HEK293T (cell line): ENCODE data around the gene TUB.

Experiments used
- CTCF ChIA-PET: fragments of 350-600 bp; formaldehyde crosslinking; extraction: SDS; loops from one replicate; lab custom pipeline; 2021; ENCODE audit warnings: antibody characterized with exemption, inconsistent platforms; lab: Yijun Ruan, JAX
- POLR2A ChIA-PET: fragments of 350-600 bp; formaldehyde crosslinking; extraction: SDS; loops from one replicate; lab custom pipeline; 2020; ENCODE audit warnings: antibody characterized with exemption, inconsistent platforms; lab: Yijun Ruan, JAX
- DNase-seq: peaks from one replicate; pipeline ENCODE4 v3.0.0; 2012; ENCODE audit warnings: mixed read lengths; ENCODE audit errors: extremely low spot score
- ARNT ChIP-seq: fragments of 450-650 bp; IDR thresholded peaks from 2 replicates; pipeline ENCODE4 v1.6.1; 2017; ENCODE audit warnings: mild to moderate bottlenecking
- BHLHE40 ChIP-seq: fragments of 450-650 bp; IDR thresholded peaks from 2 replicates; pipeline ENCODE4 v1.6.1; 2016; ENCODE audit warnings: mild to moderate bottlenecking, moderate library complexity, borderline replicate concordance
- CTBP1 ChIP-seq: fragments of 450-650 bp; IDR thresholded peaks from 2 replicates; pipeline ENCODE4 v1.6.1; 2016; ENCODE audit warnings: borderline replicate concordance
- ELF4 ChIP-seq: fragments of 450-650 bp; IDR thresholded peaks from 2 replicates; pipeline ENCODE4 v1.6.1; 2017; ENCODE audit warnings: antibody characterized with exemption
- FOXA1 ChIP-seq: fragments of 450-650 bp; IDR thresholded peaks from 2 replicates; pipeline ENCODE4 v1.6.1; 2016; ENCODE audit warnings: mild to moderate bottlenecking
- FOXK2 ChIP-seq: fragments of 450-650 bp; IDR thresholded peaks from 2 replicates; pipeline ENCODE4 v1.6.1; 2016; ENCODE audit warnings: mild to moderate bottlenecking
- FOXM1 ChIP-seq: fragments of 450-650 bp; IDR thresholded peaks from 2 replicates; pipeline ENCODE4 v1.6.1; 2017; ENCODE audit warnings: mild to moderate bottlenecking, borderline replicate concordance
- HDGF ChIP-seq: fragments of 450-650 bp; IDR thresholded peaks from 2 replicates; pipeline ENCODE4 v1.6.1; 2017; ENCODE audit warnings: antibody characterized with exemption, borderline replicate concordance
- L3MBTL2 ChIP-seq: fragments of 450-650 bp; conservative IDR thresholded peaks from 2 replicates; pipeline ENCODE4 v1.6.1; 2016; ENCODE audit warnings: mild to moderate bottlenecking
- LEF1 ChIP-seq: fragments of 450-650 bp; IDR thresholded peaks from 2 replicates; pipeline ENCODE4 v1.6.1; 2017; ENCODE audit warnings: mild to moderate bottlenecking, borderline replicate concordance
- NFRKB ChIP-seq: fragments of 450-650 bp; IDR thresholded peaks from 2 replicates; pipeline ENCODE4 v1.6.1; 2016; ENCODE audit warnings: mild to moderate bottlenecking, moderate library complexity
- SP1 ChIP-seq: fragments of 450-650 bp; IDR thresholded peaks from 2 replicates; pipeline ENCODE4 v1.6.1; 2017
- SUZ12 ChIP-seq: fragments of 450-650 bp; IDR thresholded peaks from 2 replicates; pipeline ENCODE4 v1.6.1; 2016; ENCODE audit warnings: mild to moderate bottlenecking
- TARDBP ChIP-seq: fragments of 450-650 bp; IDR thresholded peaks from 2 replicates; pipeline ENCODE4 v1.6.1; 2016
- ZNF384 ChIP-seq: fragments of 450-650 bp; IDR thresholded peaks from 2 replicates; pipeline ENCODE4 v1.6.1; 2016
- TF ChIP-seq, protein P1 (sequence below): fragments of 450-650 bp; IDR thresholded peaks from 2 replicates; pipeline ENCODE4 v1.6.1; 2016

The TUB gene

DNA sequence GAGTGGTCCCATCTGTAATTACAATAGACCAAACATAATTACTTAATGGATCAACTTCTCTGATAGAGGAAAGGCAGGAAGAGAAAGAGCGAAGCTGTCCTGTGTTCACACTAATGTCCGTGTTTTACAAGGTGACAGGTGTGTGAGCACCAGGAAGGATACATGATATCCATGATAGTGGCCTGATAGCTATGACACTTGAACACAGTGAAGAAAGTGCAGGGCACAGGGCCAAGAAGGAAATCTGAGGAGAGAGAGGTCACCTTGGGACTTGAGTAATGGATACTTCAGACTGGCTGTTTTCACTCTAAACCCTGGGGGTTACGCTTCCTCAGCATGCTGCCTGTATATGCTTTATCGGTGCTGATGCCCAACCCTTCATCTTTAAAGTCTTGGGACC lies 29.4 kb downstream of the TUB start:
- DNase-seq: no peak
- no peak for TF ChIP-seq ARNT
- POLR2A ChIA-PET: no interaction called here
- CTCF ChIA-PET: interaction anchor here (1.6 to 3.2 kb wide), 2 partner anchors 11 to 104 kb away, joined by 7 to 12 read pairs; no protein-coding TSS in a partner anchor

DNA sequence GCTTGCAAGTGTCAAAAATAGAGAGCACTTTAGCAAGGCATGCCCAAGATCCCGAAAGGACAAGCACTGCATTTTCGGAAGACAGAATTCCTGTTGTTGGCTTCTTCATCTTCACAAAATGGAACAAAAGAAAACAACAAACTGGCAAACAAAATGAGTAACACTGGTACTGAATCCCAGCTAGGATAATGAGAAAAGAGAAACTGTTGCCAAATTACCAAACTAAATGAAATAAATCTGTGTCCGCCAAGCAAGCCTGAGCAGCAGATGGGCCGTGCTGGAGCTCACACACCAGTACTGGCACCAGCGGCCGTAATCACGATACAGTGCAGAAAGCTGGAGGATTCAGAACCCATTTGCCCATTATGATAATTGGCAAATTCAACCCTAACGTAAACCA lies 30.6 kb downstream of the TUB start:
- no peak for DNase-seq
- TF ChIP-seq TARDBP (no peak), ARNT (no peak), ZNF384 (no peak), NFRKB (no peak), ELF4 (no peak), L3MBTL2 (no peak), SP1 (no peak), FOXK2 (no peak), SUZ12 (no peak), FOXM1 (no peak), HDGF (no peak), BHLHE40 (no peak), CTBP1 (no peak), LEF1 (no peak), FOXA1 (no peak)
- TF ChIP-seq, protein P1, sequence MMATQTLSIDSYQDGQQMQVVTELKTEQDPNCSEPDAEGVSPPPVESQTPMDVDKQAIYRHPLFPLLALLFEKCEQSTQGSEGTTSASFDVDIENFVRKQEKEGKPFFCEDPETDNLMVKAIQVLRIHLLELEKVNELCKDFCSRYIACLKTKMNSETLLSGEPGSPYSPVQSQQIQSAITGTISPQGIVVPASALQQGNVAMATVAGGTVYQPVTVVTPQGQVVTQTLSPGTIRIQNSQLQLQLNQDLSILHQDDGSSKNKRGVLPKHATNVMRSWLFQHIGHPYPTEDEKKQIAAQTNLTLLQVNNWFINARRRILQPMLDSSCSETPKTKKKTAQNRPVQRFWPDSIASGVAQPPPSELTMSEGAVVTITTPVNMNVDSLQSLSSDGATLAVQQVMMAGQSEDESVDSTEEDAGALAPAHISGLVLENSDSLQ: no peak
- ChIA-PET POLR2A (no interaction called here), CTCF (no interaction called here)

DNA sequence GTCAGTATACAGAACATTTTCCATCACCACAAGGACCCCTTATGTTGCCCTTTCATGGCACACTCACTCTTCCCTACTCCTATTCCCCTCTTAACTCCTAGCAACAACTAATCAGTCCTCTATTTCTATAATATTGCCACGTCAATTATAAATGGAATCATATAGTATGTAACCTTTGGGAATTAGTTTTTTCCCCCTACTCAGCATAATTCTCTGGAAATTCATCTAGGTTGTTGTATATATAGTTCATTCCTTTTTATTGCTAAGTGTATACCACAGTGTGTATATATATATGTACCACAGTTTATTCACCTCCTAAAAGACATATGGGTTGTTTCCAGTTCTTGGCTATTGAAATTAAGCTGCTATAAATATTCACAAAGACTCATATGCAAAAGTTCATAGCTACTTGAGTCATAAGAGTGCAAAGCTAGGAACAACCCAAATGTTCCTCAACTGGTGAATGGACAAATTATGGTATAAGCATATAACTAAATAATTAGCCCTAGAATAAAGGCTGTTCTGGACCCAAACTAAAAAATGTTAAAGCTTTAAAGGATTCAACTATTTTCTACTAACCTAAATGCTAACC lies 41.3 kb downstream of the TUB start:
- POLR2A ChIA-PET: no interaction called here
- DNase-seq: no peak
- CTCF ChIA-PET: interaction anchor here (1.5 kb wide), 1 partner anchor 23 kb away, joined by 4 read pairs; no protein-coding TSS in a partner anchor
- TF ChIP-seq ELF4: no peak
- TF ChIP-seq HDGF: no peak
- TF ChIP-seq NFRKB: no peak
- TF ChIP-seq SP1: no peak
- no peak for TF ChIP-seq LEF1
- TF ChIP-seq CTBP1: no peak
- TF ChIP-seq FOXM1: no peak

DNA sequence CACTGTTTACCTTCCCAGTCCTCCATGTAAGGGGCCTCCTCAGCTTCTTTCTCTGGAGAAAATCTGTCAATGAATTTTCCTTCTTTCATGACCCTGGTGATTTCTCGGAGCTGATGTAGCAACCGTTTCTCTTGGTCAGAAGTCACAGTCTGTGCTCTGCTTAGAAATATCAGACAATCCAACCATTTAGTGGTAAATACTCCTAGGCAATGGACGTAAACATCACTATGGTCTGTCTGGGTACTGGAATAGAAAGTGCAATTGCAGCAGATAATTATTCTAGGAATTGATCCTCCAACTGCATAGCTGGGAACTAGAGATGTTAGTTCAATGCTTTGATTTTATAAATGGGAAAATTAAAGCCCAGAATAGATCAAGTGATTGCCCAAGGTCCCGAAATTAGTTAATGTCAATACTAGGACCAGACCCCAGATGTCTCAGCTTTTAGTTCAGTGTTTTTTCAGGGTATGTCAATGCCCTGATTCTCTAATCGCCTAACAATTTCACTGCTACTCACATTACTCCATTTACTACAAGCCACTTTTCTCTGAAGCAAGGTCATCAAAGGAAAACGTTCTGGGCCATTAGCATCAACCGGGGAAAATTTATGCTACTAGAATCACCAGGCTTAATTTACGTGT lies 45.8 kb downstream of the TUB start:
- TF ChIP-seq FOXA1 (no peak), ELF4 (no peak), CTBP1 (no peak), L3MBTL2 (no peak), FOXM1 (no peak), SP1 (no peak), BHLHE40 (no peak), SUZ12 (no peak)
- TF ChIP-seq, protein P1: no peak
- CTCF ChIA-PET: no interaction called here
- no peak for DNase-seq
- POLR2A ChIA-PET: no interaction called here

DNA sequence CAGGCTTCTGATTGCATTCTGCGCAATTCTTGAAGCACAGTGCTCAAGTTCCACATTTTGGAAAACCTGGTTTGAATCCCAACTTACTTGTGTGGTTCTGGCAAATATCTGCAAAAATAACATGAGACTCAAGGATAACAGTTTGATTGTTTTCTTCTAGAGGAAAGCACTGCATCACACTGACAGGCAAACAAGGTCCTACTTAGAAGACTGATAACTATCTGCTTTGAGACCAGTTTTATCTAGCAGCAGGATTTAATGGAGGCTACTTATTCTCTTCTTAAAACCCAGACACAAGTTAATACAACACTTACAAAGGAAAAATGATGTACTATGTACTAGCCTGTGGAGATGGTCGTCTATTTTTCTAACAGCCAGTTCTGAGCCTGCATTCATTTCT lies 46.4 kb downstream of the TUB start:
- no peak for DNase-seq
- TF ChIP-seq TARDBP (no peak), CTBP1 (no peak), FOXK2 (no peak), ZNF384 (no peak), NFRKB (no peak), LEF1 (no peak), ARNT (no peak), SUZ12 (no peak), ELF4 (no peak), HDGF (no peak), BHLHE40 (no peak), FOXA1 (no peak), L3MBTL2 (no peak), SP1 (no peak), FOXM1 (no peak)
- TF ChIP-seq, protein P1: no peak
- ChIA-PET CTCF (no interaction called here), POLR2A (no interaction called here)

DNA sequence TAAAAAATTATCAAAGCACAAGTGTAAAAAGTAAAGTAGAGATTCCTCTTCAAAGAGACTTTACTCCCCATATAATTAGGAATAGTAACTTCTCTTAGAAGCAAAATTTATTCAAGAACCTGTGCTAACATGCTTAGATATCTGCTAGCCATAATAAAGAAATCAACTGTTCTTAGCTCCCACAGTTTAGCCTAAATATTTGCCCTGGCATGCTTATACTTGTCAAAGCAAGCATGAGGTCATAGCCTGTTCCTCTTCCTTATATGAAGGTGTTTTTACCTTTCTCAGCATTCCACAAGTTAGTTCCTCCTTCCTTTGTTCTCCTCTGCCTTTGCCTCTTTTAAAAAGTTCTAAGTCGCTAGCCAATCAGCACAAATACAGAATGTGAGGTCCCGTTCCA lies 57.5 kb downstream of the TUB start:
- ChIA-PET POLR2A (no interaction called here), CTCF (interaction anchor here (0.6 kb wide), 1 partner anchor 20 kb away, joined by 3 read pairs; no protein-coding TSS in a partner anchor)
- no peak for DNase-seq
- TF ChIP-seq, protein P1: no peak
- TF ChIP-seq ELF4 (no peak), L3MBTL2 (no peak), LEF1 (no peak), FOXM1 (no peak), HDGF (no peak), ARNT (no peak), TARDBP (no peak), FOXA1 (no peak), CTBP1 (no peak), NFRKB (no peak), SUZ12 (no peak), FOXK2 (no peak)
